Spleen (tissue), 11 donors: Measurements from ENCODE around the gene UBE2L6. TPM values are rescaled to one million over a fixed set of nuclear protein-coding genes. Genes with fewer than 3 reads are reported as not detected.

Experiments used
- DNase-seq: peaks from one replicate; pipeline ENCODE4 v3.0.0-alpha.2; 2020
- H3K27ac ChIP-seq, 8 donors: fragments of 200-600 bp; sonication (generic) in 7 of 8; 1 replicate in 4 of 8; 2 replicates in 4 of 8; pipeline versions ENCODE4 v1.5.0 to v1.8.0; 2016 to 2021; ENCODE audit warnings: inconsistent platforms in 4 of 8, mild to moderate bottlenecking in 4 of 8, moderate library complexity in 1 of 8
- H3K27me3 ChIP-seq, 7 donors: fragments of 200-600 bp; sonication (generic) in 6 of 7; replicated peaks in 1 of 7; 1 replicate in 4 of 7; 2 replicates in 3 of 7; pipeline versions ENCODE4 v1.5.0 to v1.8.0; 2016 to 2021; ENCODE audit warnings: inconsistent platforms in 3 of 7, mild to moderate bottlenecking in 1 of 7
- H3K36me3 ChIP-seq, 6 donors: fragments of 200-600 bp; sonication (generic) in 5 of 6; 1 replicate in 4 of 6; 2 replicates in 2 of 6; pipeline versions ENCODE4 v1.5.0 to v1.8.0; 2016 to 2021; ENCODE audit warnings: inconsistent platforms in 2 of 6
- H3K4me1 ChIP-seq, 6 donors: fragments of 200-600 bp; sonication (generic) in 5 of 6; 1 replicate in 3 of 6; 2 replicates in 3 of 6; pipeline versions ENCODE4 v1.5.0 to v1.8.0; 2016 to 2021; ENCODE audit warnings: inconsistent platforms in 3 of 6
- H3K4me3 ChIP-seq, 8 donors: fragments of 200-600 bp; sonication (generic) in 7 of 8; 1 replicate in 4 of 8; 2 replicates in 4 of 8; pipeline versions ENCODE4 v1.5.0 to v1.8.0; 2016 to 2021; ENCODE audit warnings: inconsistent platforms in 4 of 8, mild to moderate bottlenecking in 4 of 8, moderate library complexity in 2 of 8
- H3K9me3 ChIP-seq, 8 donors: fragments of 200-600 bp; sonication (generic) in 7 of 8; 1 replicate in 4 of 8; 2 replicates in 4 of 8; pipeline versions ENCODE4 v1.5.0 to v1.8.0; 2016 to 2021; ENCODE audit warnings: inconsistent platforms in 4 of 8
- POLR2A ChIP-seq, 3 donors: fragments of 450-650 bp; IDR thresholded peaks; one replicate each; pipeline ENCODE4 v1.5.1; 2017; ENCODE audit warnings: antibody characterized with exemption in 3 of 3, mild to moderate bottlenecking in 1 of 3
- POLR2AphosphoS5 ChIP-seq, 3 donors: sonication (generic); formaldehyde crosslinking; IDR thresholded peaks; one replicate each; pipeline ENCODE4 v1.5.1; 2017; ENCODE audit warnings: antibody characterized with exemption in 3 of 3
- WGBS, 5 donors: extraction: QIAGEN DNeasy Blood & Tissue Kit in 3 of 5; methylation state at CpG; one replicate each; pipeline versions ENCODE4 v1.1.5 to v1.1.7; 2013 to 2018; 5-methylcytosine and 5-hydroxymethylcytosine counted together
- intact Hi-C: fragments of 100-400 bp; cut with DNase I; formaldehyde crosslinking; loops from one replicate; pipeline ENCODE4 v1.15.0; 2023; ENCODE audit warnings: low total_unique reads
- polyA plus RNA-seq, 3 donors: library from polyadenylated mRNA; stranded (reverse); fragments of 200-250 nt; gene quantifications; one replicate each; pipeline ENCODE4 v1.2.1, GENCODE V29; 2013
- total RNA-seq, 7 donors: library from RNA; depleted of rRNA in 3 of 7; stranded (reverse); fragments of >200 nt in 3 of 7; fragmentation: NEBNext Ultra II Directional in 4 of 7; extraction: Animal tissue kit (Norgen Biotek cat#: 25700) in 4 of 7; gene quantifications; one replicate each; pipeline versions ENCODE4 v1.1.0 to v1.2.1, GENCODE V29; 2016 to 2021
- TF ChIP-seq, protein P1 (sequence below), 11 experiments: fragments of 200-600 bp in 7 of 11; fragments of 450-650 bp in 4 of 11; sonication (generic) in 4 of 11; IDR thresholded peaks in 8 of 11; conservative IDR thresholded peaks in 3 of 11; 1 replicate in 7 of 11; 2 replicates in 4 of 11; pipeline versions ENCODE4 v1.4.0 to v1.8.0; 2016 to 2021; ENCODE audit warnings: antibody characterized with exemption in 11 of 11, inconsistent platforms in 4 of 11, mild to moderate bottlenecking in 1 of 11
- donor health status: healthy with polysubstance abuse.
- donor health status: DM: no; HTN: no; CAD: no; lungs with moderate emphysema.
- donor health status: DM: no; HTN: no; CAD: no.
- donor health status: Bipolar disorder and iron deficiency.
- donor health status: healthy.
- donor health status: DM: no; HTN: no; CAD: no.
- donor health status: DM: yes; HTN: yes; CAD: no.

Gene UBE2L6
- total and polyA plus RNA-seq, 10 donors: 46.8 to 137 (median 110) TPM

DNA sequence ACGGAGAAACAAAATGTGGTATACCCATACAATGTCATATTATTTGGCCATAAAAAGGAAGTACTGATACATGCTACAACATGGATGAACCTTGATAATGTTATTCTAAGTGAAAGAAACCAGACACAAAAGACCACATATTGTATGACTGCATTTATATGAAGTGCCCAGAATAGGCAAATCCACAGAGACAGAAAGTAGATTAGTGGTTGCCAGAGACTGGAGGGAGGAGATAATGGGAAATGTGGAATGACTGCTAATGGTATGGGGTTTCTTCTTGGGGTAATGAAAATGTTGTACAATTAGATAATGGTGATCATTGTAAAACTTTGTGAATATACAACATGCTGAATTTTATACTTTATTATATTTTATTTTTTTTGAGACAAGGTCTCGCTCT lies 46.4 kb downstream of the UBE2L6 start:
- no peaks in the 10 kb centered on the region for H3K27me3 ChIP-seq
- DNase-seq: no peak
- no peaks in the 10 kb centered on the region for H3K9me3 ChIP-seq
- TF ChIP-seq POLR2A (IDR thresholded peaks at IDR 0.05): no peak
- TF ChIP-seq, protein P1, sequence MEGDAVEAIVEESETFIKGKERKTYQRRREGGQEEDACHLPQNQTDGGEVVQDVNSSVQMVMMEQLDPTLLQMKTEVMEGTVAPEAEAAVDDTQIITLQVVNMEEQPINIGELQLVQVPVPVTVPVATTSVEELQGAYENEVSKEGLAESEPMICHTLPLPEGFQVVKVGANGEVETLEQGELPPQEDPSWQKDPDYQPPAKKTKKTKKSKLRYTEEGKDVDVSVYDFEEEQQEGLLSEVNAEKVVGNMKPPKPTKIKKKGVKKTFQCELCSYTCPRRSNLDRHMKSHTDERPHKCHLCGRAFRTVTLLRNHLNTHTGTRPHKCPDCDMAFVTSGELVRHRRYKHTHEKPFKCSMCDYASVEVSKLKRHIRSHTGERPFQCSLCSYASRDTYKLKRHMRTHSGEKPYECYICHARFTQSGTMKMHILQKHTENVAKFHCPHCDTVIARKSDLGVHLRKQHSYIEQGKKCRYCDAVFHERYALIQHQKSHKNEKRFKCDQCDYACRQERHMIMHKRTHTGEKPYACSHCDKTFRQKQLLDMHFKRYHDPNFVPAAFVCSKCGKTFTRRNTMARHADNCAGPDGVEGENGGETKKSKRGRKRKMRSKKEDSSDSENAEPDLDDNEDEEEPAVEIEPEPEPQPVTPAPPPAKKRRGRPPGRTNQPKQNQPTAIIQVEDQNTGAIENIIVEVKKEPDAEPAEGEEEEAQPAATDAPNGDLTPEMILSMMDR (IDR thresholded peaks at IDR 0.05 in 8 of 11, conservative IDR thresholded peaks at IDR 0.05 in 3 of 11): no peak
- TF ChIP-seq POLR2AphosphoS5 (IDR thresholded peaks at IDR 0.05): no peak
- H3K4me1 ChIP-seq: peaks cover 0 to 6% (median 2%) of the 10 kb centered on the region in 6 donors
- no peak overlapping the region for H3K4me3 ChIP-seq
- no peaks in the 10 kb centered on the region for H3K36me3 ChIP-seq
- intact Hi-C loops: no loop called here
- WGBS, 5 donors: 90 to 97% (median 95%) methylated on average over 2 of the region's 2 CpGs
- no peak overlapping the region for H3K27ac ChIP-seq

DNA sequence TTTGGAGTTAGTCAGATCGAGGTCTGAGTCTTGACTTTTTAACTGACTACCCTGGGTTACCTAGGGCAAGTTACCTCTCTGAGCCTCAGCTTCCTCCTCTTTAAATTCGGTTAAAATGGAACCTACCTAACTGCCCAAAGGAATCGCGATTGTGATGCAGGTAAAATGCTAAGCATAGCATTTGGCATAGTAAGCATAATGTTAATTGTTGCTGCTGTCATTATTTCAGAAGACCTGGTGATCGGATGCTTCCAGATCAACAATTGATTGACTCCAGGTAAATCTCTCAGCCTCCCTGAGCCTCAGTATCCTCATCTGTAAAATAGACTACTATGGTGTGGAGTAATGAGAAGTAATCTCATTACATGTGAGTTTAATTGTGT lies 51.4 kb downstream of the UBE2L6 start:
- no peaks in the 10 kb centered on the region for H3K36me3 ChIP-seq
- no peaks in the 10 kb centered on the region for H3K27me3 ChIP-seq
- DNase-seq: no peak
- TF ChIP-seq, protein P1 (IDR thresholded peaks at IDR 0.05 in 8 of 11, conservative IDR thresholded peaks at IDR 0.05 in 3 of 11): no peak
- TF ChIP-seq POLR2A (IDR thresholded peaks at IDR 0.05): no peak
- TF ChIP-seq POLR2AphosphoS5 (IDR thresholded peaks at IDR 0.05): no peak
- no peaks in the 10 kb centered on the region for H3K9me3 ChIP-seq
- intact Hi-C loops: no loop called here
- H3K4me3 ChIP-seq: peak overlapping the region; percentile 66 to 97 (median 90)
- WGBS, 5 donors: 14 to 21% (median 16%) methylated on average over 5 of the region's 5 CpGs
- H3K4me1 ChIP-seq: peaks cover 3 to 52% (median 21%) of the 10 kb centered on the region in 6 donors
- peak overlapping the region in 4 of 8 donors; percentile 71 to 80 (median 75) for H3K27ac ChIP-seq

DNA sequence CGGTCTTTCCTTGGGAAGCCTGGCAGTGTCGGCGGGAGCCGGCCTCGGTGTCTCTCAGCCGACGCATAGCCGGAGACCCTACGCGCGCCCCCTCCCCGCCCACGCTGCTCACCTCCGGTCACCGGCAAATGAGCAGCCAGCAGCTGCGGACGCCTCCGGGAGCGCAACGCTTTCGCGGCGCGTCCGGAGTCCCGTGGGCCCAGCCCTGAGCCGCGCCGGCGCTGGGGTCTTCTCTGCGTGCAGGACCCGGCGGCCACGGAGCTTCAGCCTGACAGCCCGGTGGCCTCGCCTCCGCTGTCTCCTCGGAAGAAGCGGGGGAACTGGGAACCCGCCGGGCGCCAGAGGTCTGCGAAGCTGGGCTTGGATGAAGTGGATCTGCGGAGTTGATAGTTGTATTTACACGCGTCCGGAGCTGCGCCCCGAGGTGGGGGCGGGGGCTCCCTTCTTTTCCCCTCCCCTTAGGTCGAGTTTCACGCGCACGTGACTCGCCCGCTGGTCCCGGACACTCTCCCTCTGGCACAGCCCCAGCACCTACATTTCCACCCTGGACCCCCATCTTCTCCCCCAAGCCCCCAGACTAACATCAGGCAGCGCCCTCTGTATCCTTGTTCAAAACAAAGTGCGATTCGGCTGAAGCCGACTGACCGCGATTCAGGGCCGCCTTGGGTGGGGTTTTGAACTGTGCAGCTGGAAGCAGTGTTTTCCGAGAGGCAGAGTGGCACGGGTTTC lies 52.0 kb downstream of the UBE2L6 start, which contains the start of gene SLC43A1:
TSS of gene SLC43A1 (minus strand) at position 371 of the 729 bp plus-strand sequence. CDS start 1,591 bp downstream, outside the sequence.
- TF ChIP-seq POLR2A (IDR thresholded peaks at IDR 0.05): no peak
- peak in 2 of 3 donors; percentile 53 to 62 for TF ChIP-seq POLR2AphosphoS5 (IDR thresholded peaks at IDR 0.05)
- TF ChIP-seq, protein P1 (IDR thresholded peaks at IDR 0.05 in 8 of 11, conservative IDR thresholded peaks at IDR 0.05 in 3 of 11): no peak
- Histone ChIP-seq H3K4me3 (peak within 1 kb of the TSS; percentile 66 to 97 (median 90)), H3K9me3 (no peaks in the 10 kb centered on the region), H3K27ac (peak within 1 kb of the TSS in 7 of 8 donors; percentile 23 to 80 (median 71)), H3K27me3 (no peaks in the 10 kb centered on the region), H3K4me1 (peaks cover 3 to 52% (median 21%) of the 10 kb centered on the region in 6 donors), H3K36me3 (no peaks in the 10 kb centered on the region)
- DNase-seq: peak; percentile 85
- intact Hi-C loops: no loop called here
- WGBS, 5 donors: 0 to 1% (median 0%) methylated on average over 15 to 65 of the region's 66 CpGs
